A549 treated with AZD2906 at 1 μM for 4 hours (cell line): ENCODE data around the gene NRIP3. TPM values are rescaled to one million over a fixed set of nuclear protein-coding genes. Genes with fewer than 3 reads are reported as not detected.

Experiments
- total RNA-seq: library from RNA; stranded (reverse); fragments of 200-300 nt; extraction: Qiagen RNA extraction; gene quantifications from 5 replicates; pipeline ENCODE4 v1.2.3, GENCODE V29; 2022

The NRIP3 gene
- total RNA-seq, result 0.53 to 1.2 TPM (median 0.65 TPM) in 5 replicates

GRCh38 chr11:9003573-9004182, at the start of gene NRIP3:
Gene NRIP3 (minus strand): TSS chr11:9004001. CDS start chr11:9003935, 66 bp downstream.

GRCh38 chr11:8964324-8965320, 39.2 kb downstream of the NRIP3 start, which contains the start of gene TMEM9B:
Gene TMEM9B (minus strand): TSS chr11:8964442. CDS start chr11:8964313, 129 bp downstream.

GRCh38 chr11:8942518-8943066, 61.2 kb downstream of the NRIP3 start, which contains the start of gene ASCL3:
Gene ASCL3 (minus strand): TSS chr11:8943016. CDS start chr11:8938161, 4,855 bp downstream.

GRCh38 chr11:8932564-8933180, 71.1 kb downstream of the NRIP3 start, which contains the start of gene C11orf16:
Gene C11orf16 (minus strand): TSS chr11:8932947. CDS start chr11:8932308, 639 bp downstream.

Other genes with a start within 250 kb of the NRIP3 start
- 39.4 to 48.0 TPM (median 42.8 TPM) in 5 replicates for gene AKIP1, start 92.8 kb downstream of the NRIP3 start, total RNA-seq
- not detected in 5 replicates for gene C11orf16, start 71.1 kb downstream of the NRIP3 start, total RNA-seq
- not detected in 5 replicates for gene ASCL3, start 61.0 kb downstream of the NRIP3 start, total RNA-seq
- 33.2 to 37.8 TPM (median 37.0 TPM) in 5 replicates for gene TMEM9B, start 39.6 kb downstream of the NRIP3 start, total RNA-seq
- 0.29 to 0.45 TPM (median 0.33 TPM) in 5 replicates for gene SCUBE2, start 87.6 kb upstream of the NRIP3 start, total RNA-seq